GM12865 (cell line): ENCODE data around the gene DARS2.
A peak's percentile ranks its signal among the peaks of the same experiment; 100 is the strongest.

Experiments used
- DNase-seq: peaks from one replicate; pipeline ENCODE4 v3.0.0; 2010; ENCODE audit warnings: low read depth
- H3K4me3 ChIP-seq: 2 replicates; pipeline ENCODE4 v1.5.1; 2011; ENCODE audit warnings: mild to moderate bottlenecking, low read depth, low read length, control low read depth
- CTCF ChIP-seq: IDR thresholded peaks from 2 replicates; pipeline ENCODE4 v1.5.1; 2011; ENCODE audit warnings: low read length, control low read depth, low read depth, inconsistent platforms; ENCODE audit not compliant: insufficient read depth; ENCODE audit errors: missing control alignments

Gene DARS2

DNA sequence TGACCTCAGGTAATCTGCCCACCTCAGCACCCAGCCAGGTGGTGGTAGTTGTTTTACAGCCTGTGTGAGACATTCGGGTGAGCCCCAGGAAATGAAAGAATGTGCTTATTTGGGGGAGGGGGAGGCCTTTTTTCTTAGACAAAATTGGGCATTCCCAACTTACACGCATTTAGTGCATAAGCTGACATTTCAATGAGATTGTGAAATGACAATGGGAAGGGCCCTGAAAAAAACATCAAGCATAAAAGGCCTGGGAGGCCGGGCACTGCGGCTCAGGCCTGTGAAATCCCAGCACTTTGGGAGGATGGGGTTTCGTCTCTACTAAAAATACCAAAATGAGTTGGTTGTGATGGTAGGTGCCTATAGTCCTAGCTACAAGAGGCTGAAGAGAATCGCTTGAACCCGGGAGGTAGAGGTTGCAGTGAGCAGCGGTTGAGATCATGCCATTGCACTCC, 38.3 kb downstream of the DARS2 start:
- TF ChIP-seq CTCF = no peak
- H3K4me3 ChIP-seq = no peak overlapping the region
- DNase-seq = peak; percentile 52

DNA sequence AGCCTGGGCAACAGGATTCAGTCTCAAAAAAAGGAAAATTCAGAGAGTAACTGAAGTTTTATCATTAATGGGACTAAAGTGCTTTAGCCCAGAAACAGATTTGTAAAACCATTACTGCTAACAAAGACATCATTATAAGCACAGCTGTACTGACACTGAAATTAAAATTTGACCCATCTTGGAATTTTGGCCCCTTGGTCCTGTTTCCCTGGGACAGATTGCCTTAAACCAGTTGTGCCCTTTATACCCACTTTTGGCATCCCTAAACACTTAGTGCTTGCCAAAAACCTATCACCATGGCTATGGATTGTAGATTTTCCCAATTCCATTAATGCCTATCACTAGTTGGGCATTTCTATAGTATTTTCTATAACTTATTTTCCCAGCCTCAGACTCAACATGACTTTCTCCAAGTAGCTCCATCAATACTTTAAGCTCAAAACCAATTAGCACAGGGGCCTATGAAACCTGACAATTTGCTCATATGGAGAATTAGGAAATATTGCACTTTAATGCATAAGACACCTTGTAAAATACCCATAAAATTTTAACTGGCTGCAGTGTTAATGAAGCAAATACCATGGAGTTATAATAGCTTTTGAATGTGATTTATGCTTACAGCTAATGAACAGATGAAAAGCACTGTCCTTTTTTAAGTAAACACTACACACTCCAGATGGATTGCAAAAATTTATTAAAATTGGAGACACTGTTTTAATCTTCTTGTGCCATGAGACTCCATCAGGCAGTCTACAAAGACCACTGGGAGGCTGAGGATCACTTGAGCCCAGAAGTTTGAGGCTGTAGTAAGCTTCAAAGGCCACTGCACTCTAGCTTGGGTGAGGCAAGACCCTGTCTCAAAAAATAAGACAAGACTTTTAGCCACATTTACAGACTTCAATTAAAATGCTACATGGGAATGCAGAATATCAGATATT, 39.0 kb downstream of the DARS2 start:
- peak; percentile 8 for DNase-seq

DNA sequence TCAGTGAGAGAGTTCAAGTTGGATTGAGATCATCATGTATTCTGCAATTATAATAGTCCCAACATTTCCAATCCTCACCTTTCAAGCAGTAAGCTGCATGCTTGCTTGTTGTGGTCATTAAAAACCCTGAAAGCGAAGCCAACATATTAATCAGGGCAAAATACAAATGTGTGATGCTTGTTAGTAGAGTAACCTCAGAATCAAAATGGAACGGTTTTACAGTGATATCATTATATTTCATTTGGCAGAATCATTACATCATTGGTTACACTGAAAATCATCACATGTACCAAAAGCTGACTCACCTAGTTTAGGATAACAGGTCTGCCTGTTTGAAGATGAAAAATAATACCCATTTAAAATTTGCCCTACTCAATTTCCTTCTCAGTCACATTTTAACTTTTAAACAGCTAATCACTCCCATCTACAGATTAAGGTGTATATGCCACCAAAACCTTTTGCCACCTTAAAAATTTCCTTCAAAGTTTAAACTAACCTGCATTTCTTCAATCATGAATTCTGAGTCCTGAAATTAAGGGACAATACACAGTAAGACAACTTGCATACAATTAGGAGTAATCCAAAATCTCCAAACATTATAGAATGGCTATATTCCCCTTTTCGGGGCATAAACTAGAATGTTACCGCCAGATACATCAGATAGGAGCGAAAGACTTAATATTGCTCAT, 39.9 kb downstream of the DARS2 start:
- H3K4me3 ChIP-seq = peak overlapping the region; percentile 83
- no peak for TF ChIP-seq CTCF
- DNase-seq = peak; percentile 5

More for the DNA sequence above, 39.0 kb downstream of the DARS2 start:
- TF ChIP-seq CTCF = no peak
- H3K4me3 ChIP-seq = peak overlapping the region; percentile 83

- peak overlapping the region; percentile 83 for H3K4me3 ChIP-seq
- TF ChIP-seq CTCF = no peak
- DNase-seq = peak; percentile 17
Measured at GRCh38 chr1:173865468-173866164, 41.1 kb downstream of the DARS2 start.

GRCh38 chr1:173866413-173867115, 42.1 kb downstream of the DARS2 start:
- DNase-seq = peak; percentile 29

More at GRCh38 chr1:173866413-173867115, 42.1 kb downstream of the DARS2 start:
- H3K4me3 ChIP-seq = peak overlapping the region; percentile 83
- TF ChIP-seq CTCF = no peak
